HK-2 (cell line): ENCODE data around the gene MAN1C1.

ENCODE experiments used
- DNase-seq: peaks from one replicate; pipeline ENCODE4 v3.0.0-alpha.2; 2018; ENCODE audit not compliant: unreplicated experiment

The MAN1C1 gene

GRCh38 chr1:25616095-25616986 is at the start of gene MAN1C1:
Gene MAN1C1, plus strand, starts transcription at chr1:25616791. Its CDS starts 1,007 bp downstream, at chr1:25617798.
- DNase-seq = peak; percentile 84

GRCh38 chr1:25567710-25568089 is 48.9 kb upstream of the MAN1C1 start:
- DNase-seq = no peak

GRCh38 chr1:25568090-25568833 is 48.3 kb upstream of the MAN1C1 start:
- no peak for DNase-seq

- peak; percentile 70 for DNase-seq
Measured at GRCh38 chr1:25568834-25569596, 47.6 kb upstream of the MAN1C1 start.

GRCh38 chr1:25569597-25570396 is 46.8 kb upstream of the MAN1C1 start:
- DNase-seq = no peak

- no peak for DNase-seq
Measured at GRCh38 chr1:25570798-25571521, 45.6 kb upstream of the MAN1C1 start.

GRCh38 chr1:25571522-25571970 is 45.0 kb upstream of the MAN1C1 start:
- no peak for DNase-seq

GRCh38 chr1:25572107-25572506 is 44.5 kb upstream of the MAN1C1 start:
- no peak for DNase-seq

- DNase-seq = peak; percentile 36
Measured at GRCh38 chr1:25572708-25573590, 43.6 kb upstream of the MAN1C1 start.

GRCh38 chr1:25573591-25573930 is 43.0 kb upstream of the MAN1C1 start:
- DNase-seq = no peak

- DNase-seq = no peak
Measured at GRCh38 chr1:25573961-25574360, 42.6 kb upstream of the MAN1C1 start.

- no peak for DNase-seq
Measured at GRCh38 chr1:25575191-25575590, 41.4 kb upstream of the MAN1C1 start.

- DNase-seq = no peak
Measured at GRCh38 chr1:25576459-25577133, 40.0 kb upstream of the MAN1C1 start.

GRCh38 chr1:25577134-25577920 is 39.3 kb upstream of the MAN1C1 start:
- no peak for DNase-seq

- no peak for DNase-seq
Measured at GRCh38 chr1:25579292-25580252, 37.0 kb upstream of the MAN1C1 start.

- no peak for DNase-seq
Measured at GRCh38 chr1:25580927-25581326, 35.7 kb upstream of the MAN1C1 start.

- no peak for DNase-seq
Measured at GRCh38 chr1:25581764-25582163, 34.8 kb upstream of the MAN1C1 start.
